Measurements from ENCODE around the gene OR4C5. TPM values are rescaled to one million over a fixed set of nuclear protein-coding genes. Genes with fewer than 3 reads are reported as not detected.

The OR4C5 gene
- total RNA-seq (2013; cell fraction: nucleolus; rRNA removed) = not detected in 2 replicates
- total RNA-seq (2014; rRNA removed) (not detected in 2 replicates), total RNA-seq (2014; rRNA removed; fragmentation: Illumina TruSeq; extraction: Trizol) (not detected in 2 replicates), total RNA-seq (2021) (not detected in 2 replicates), polyA plus RNA-seq (2011; rRNA removed) (not detected in 2 replicates), polyA plus RNA-seq (2014; fragmentation: Illumina TruSeq; extraction: Trizol) (not detected in 2 replicates), polyA plus RNA-seq (2014; fragmentation: Nextera tagmentation; extraction: Ambion mirVana) (not detected), polyA plus RNA-seq (2014; rRNA removed) (not detected in 2 replicates), polyA plus RNA-seq (2016; fragmentation: Nextera tagmentation; extraction: Ambion mirVana) (not detected), polyA minus RNA-seq (2011; rRNA and poly(A)+ RNA removed) (not detected in 2 replicates), Bru-seq, nascent RNA (not detected), BruChase-seq, experiment 1, labeled RNA remaining after a 6-hour chase (not detected), BruChase-seq, experiment 2, labeled RNA remaining after a 2-hour chase (not detected)
- polyA plus RNA-seq (2011; ENCODE audit: low read depth) = not detected
- not detected in 2 replicates for polyA plus RNA-seq (2011; cell fraction: cytosol; rRNA removed)
- polyA plus RNA-seq (2011; cell fraction: nucleus; rRNA removed) = not detected in 2 replicates
- not detected in 2 replicates for polyA plus RNA-seq (2012)
- polyA minus RNA-seq (2011; cell fraction: cytosol; rRNA and poly(A)+ RNA removed) = not detected in 2 replicates
- not detected in 2 replicates for polyA minus RNA-seq (2011; cell fraction: nucleus; rRNA and poly(A)+ RNA removed)
- long read RNA-seq, experiment 1 = 0 reads
- long read RNA-seq, experiment 2 = 0 reads

DNA sequence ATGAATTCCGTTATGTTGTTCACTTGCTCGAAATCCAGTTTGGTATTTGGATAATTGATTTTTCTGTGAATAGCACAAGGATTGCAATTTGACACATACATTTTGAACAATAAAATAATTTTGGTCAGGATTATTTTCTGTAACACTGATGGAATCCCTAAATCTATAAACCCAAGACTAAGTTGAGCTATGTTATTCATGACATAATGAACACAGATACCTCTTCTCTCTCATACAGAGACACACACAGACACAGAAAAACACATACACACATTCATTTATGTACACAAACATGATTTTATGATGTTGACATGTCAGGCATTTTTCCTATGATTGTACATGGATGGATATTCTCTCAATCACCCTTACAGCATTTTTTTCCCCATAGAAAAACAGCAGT is at the start of gene OR4C5:
Gene OR4C5, minus strand, starts transcription at position 101 of the 400 bp plus-strand sequence. Its CDS starts 0 bp downstream, at position 101.
- Histone ChIP-seq H3K27ac (ENCODE audit: control insufficient read depth, insufficient read depth) (no peak within 1 kb of the TSS), H3K4me3 (no peak within 1 kb of the TSS), H3K9ac (ENCODE audit: control insufficient read depth, insufficient read depth, low read length) (no peak within 1 kb of the TSS), H3K4me1 (ENCODE audit: control insufficient read depth, insufficient read depth, low read length) (no peaks in the 10 kb centered on the region), H4K20me1 (ENCODE audit: control insufficient read depth, insufficient read depth) (no peaks in the 10 kb centered on the region), H3K36me3 (ENCODE audit: control insufficient read depth in 2 of 2, insufficient read depth in 2 of 2, low read length in 1 of 2) (no peaks in the 10 kb centered on the region), H3K9me3 (replicated peaks; ENCODE audit: control insufficient read depth, insufficient read depth, low read length) (no peaks in the 10 kb centered on the region), H3K27me3 (replicated peaks in 1 of 2; ENCODE audit: control insufficient read depth in 2 of 2, insufficient read depth in 2 of 2, low read length in 1 of 2) (no peaks in the 10 kb centered on the region), H3K4me2 (ENCODE audit: control insufficient read depth, insufficient read depth) (no peak within 1 kb of the TSS), H2AFZ (ENCODE audit: control insufficient read depth, low read depth, low read length) (no peak within 1 kb of the TSS), H3K79me2 (ENCODE audit: control insufficient read depth, insufficient read depth, low read length) (no peaks in the 10 kb centered on the region)
- no peak for TF ChIP-seq NBN (IDR thresholded peaks at IDR 0.05)
- no peak for TF ChIP-seq WRNIP1 (IDR thresholded peaks at IDR 0.05; ENCODE audit: borderline replicate concordance, low read depth, low read length)
- TF ChIP-seq CHD2 (IDR thresholded peaks at IDR 0.05; ENCODE audit: borderline replicate concordance, low read depth, low read length) = no peak
- no peak for TF ChIP-seq EP300 (IDR thresholded peaks at IDR 0.05; ENCODE audit: borderline replicate concordance in 1 of 2, control insufficient read depth in 1 of 2, low read depth in 2 of 2, low read length in 2 of 2)
- TF ChIP-seq BHLHE40 (IDR thresholded peaks at IDR 0.05; ENCODE audit: borderline replicate concordance in 1 of 2, low read depth in 2 of 2, low read length in 1 of 2) = no peak
- TF ChIP-seq PBX3 (IDR thresholded peaks at IDR 0.05; ENCODE audit: insufficient replicate concordance, low read depth, low read length) = no peak
- TF ChIP-seq MYC (IDR thresholded peaks at IDR 0.05; ENCODE audit: insufficient read depth, insufficient read length, insufficient replicate concordance, low read length, severe bottlenecking) = no peak
- no peak for TF ChIP-seq SMC3 (IDR thresholded peaks at IDR 0.05; ENCODE audit: borderline replicate concordance, low read length)
- no peak for TF ChIP-seq KAT2A (conservative IDR thresholded peaks at IDR 0.05; ENCODE audit: control insufficient read depth, low read depth, low read length)
- no peak for TF ChIP-seq MTA3 (IDR thresholded peaks at IDR 0.05; ENCODE audit: borderline replicate concordance, low read length)
- TF ChIP-seq YY1 (IDR thresholded peaks at IDR 0.05; ENCODE audit: low read depth, low read length) = no peak
- no peak for TF ChIP-seq RCOR1 (conservative IDR thresholded peaks at IDR 0.05; ENCODE audit: low read depth, low read length)
- ChIA-PET CTCF (interaction anchor here (1.5 kb wide), 1 partner anchor 18 kb away, joined by 4 read pairs; no protein-coding TSS in a partner anchor), RAD21 (ENCODE audit: unreplicated experiment) (no interaction called here), POLR2A (no interaction called here), SMC1A (ENCODE audit: uncharacterized antibody, unreplicated experiment) (no interaction called here)
- ATAC-seq = no peak
- WGBS (ENCODE audit: insufficient coverage, insufficient replicate concordance, low lambda C conversion rate, missing lambda C conversion rate) = 61% methylated on average over 2 of the region's 2 CpGs
- no TSS peak for BruUV-seq (replicated peaks)
- in situ Hi-C loops (cut with MboI) (no loop called here), intact Hi-C loops (cut with micrococcal nuclease; ENCODE audit: unreplicated experiment) (no loop called here)
- no peak for FAIRE-seq
- DNase-seq (ENCODE audit: low read depth, low spot score) = no peak
